ENCODE measurements around the gene KCNQ4. TPM values are rescaled to one million over a fixed set of nuclear protein-coding genes. Genes with fewer than 3 reads are reported as not detected.

KCNQ4 gene
- total RNA-seq, 1 experiment from 2014 or later, result 1.4 TPM

DNA sequence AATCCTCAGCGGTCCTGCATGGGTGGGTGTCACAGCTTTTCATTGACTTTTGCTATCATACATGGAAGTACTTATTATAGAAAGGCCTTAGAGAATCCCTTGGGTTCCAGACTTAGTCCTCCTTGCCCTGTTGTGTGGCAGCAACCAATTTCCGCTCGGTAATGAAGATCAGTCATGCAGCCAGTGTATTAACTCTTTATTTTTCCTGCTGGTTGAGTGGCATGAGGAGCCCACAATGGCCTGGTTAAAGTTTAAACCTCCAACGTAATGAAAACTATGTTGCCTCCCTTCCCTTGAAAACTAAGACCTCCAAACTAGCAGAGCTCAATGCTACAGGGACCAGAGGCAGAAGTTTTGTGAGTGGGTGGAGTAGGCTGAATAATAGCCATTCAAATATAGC is 58.6 kb downstream of the KCNQ4 start:
- no peaks in the 10 kb centered on the region for H4K20me1 ChIP-seq (ENCODE audit: control insufficient read depth, insufficient read depth, insufficient read length)
- H3K4me3 Mint-ChIP-seq, result no peak overlapping the region
- H3K4me1 ChIP-seq (ENCODE audit: insufficient read depth, low read length), result no peaks in the 10 kb centered on the region
- H3K27ac Mint-ChIP-seq, result no peak overlapping the region
- peaks cover 13% of the 10 kb centered on the region for H3K27me3 Mint-ChIP-seq (ENCODE audit: low read depth)
- no peak overlapping the region for H3K23ac ChIP-seq (ENCODE audit: insufficient read length, low read depth, low read length)
- no CpG with 5 or more reads among the region's 4 CpGs for WGBS (ENCODE audit: extremely low coverage, insufficient read length, low lambda C conversion rate)
- H2AK5ac ChIP-seq (ENCODE audit: insufficient read length, low read length), result no peak overlapping the region
- H3K27ac ChIP-seq (ENCODE audit: insufficient read length, low read depth, low read length), result no peak overlapping the region
- H3K23me2 ChIP-seq (ENCODE audit: insufficient read length, low read depth, low read length, poor library complexity, severe bottlenecking), result no peaks in the 10 kb centered on the region
- no peak for DNase-seq
- no peak overlapping the region for H3K9ac ChIP-seq (ENCODE audit: extremely low read depth, insufficient read length, low read length)
- no peak overlapping the region for H2BK5ac ChIP-seq (ENCODE audit: insufficient read length, low read length)
- H4K91ac ChIP-seq (ENCODE audit: insufficient read length, low read depth, low read length), result no peak overlapping the region
- H3K4me2 ChIP-seq (ENCODE audit: insufficient read depth, insufficient read length, low read length), result no peak overlapping the region
- no peak overlapping the region for H3T11ph ChIP-seq (ENCODE audit: low read length)
- H3K79me1 ChIP-seq (ENCODE audit: insufficient read depth, low read depth, low read length, poor library complexity, severe bottlenecking), result no peaks in the 10 kb centered on the region
- no peak overlapping the region for H3K4ac ChIP-seq (ENCODE audit: low read depth, low read length)
- H3K9me3 Mint-ChIP-seq, result peaks cover 4 to 5% of the 10 kb centered on the region in 2 experiments; a peak in 4 of 5 replicates
- H2AFZ ChIP-seq (ENCODE audit: low read length), result no peak overlapping the region
- H4K5ac ChIP-seq (ENCODE audit: insufficient read length, low read depth, low read length), result no peak overlapping the region
- TF ChIP-seq, protein P1, sequence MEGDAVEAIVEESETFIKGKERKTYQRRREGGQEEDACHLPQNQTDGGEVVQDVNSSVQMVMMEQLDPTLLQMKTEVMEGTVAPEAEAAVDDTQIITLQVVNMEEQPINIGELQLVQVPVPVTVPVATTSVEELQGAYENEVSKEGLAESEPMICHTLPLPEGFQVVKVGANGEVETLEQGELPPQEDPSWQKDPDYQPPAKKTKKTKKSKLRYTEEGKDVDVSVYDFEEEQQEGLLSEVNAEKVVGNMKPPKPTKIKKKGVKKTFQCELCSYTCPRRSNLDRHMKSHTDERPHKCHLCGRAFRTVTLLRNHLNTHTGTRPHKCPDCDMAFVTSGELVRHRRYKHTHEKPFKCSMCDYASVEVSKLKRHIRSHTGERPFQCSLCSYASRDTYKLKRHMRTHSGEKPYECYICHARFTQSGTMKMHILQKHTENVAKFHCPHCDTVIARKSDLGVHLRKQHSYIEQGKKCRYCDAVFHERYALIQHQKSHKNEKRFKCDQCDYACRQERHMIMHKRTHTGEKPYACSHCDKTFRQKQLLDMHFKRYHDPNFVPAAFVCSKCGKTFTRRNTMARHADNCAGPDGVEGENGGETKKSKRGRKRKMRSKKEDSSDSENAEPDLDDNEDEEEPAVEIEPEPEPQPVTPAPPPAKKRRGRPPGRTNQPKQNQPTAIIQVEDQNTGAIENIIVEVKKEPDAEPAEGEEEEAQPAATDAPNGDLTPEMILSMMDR (conservative IDR thresholded peaks at IDR 0.05), result no peak
- no peak overlapping the region for H2BK20ac ChIP-seq (ENCODE audit: low read depth, low read length, poor library complexity, severe bottlenecking)
- no peak overlapping the region for H4K8ac ChIP-seq (replicated peaks; ENCODE audit: insufficient read length, low read depth, low read length)
- H3K4me1 Mint-ChIP-seq, result peaks cover 4 to 8% of the 10 kb centered on the region in 2 experiments
- no peaks in the 10 kb centered on the region; a peak in 2 of 7 replicates for H3K36me3 Mint-ChIP-seq (ENCODE audit: insufficient read depth in 1 of 3, low read depth in 3 of 3)
- H3K56ac ChIP-seq (ENCODE audit: insufficient read length, low read depth, low read length), result no peak overlapping the region
- H3K14ac ChIP-seq (ENCODE audit: insufficient read depth, low read length), result no peak overlapping the region
- no peak overlapping the region for H2BK15ac ChIP-seq (ENCODE audit: low read depth, low read length)
- no peaks in the 10 kb centered on the region for H3K9me3 ChIP-seq (ENCODE audit: control insufficient read depth, low read depth, low read length)
- H3K18ac ChIP-seq (ENCODE audit: insufficient read length, low read depth, low read length), result no peak overlapping the region
- no peak overlapping the region for H2BK120ac ChIP-seq (ENCODE audit: low read depth, low read length, poor library complexity, severe bottlenecking)
- no peak overlapping the region for H2BK12ac ChIP-seq (ENCODE audit: insufficient read length, low read depth, low read length)
- no peaks in the 10 kb centered on the region for H3K27me3 ChIP-seq (ENCODE audit: insufficient read depth, low read length)
- no peaks in the 10 kb centered on the region for H3K79me2 ChIP-seq (ENCODE audit: insufficient read depth, low read length)
